ENCODE measurements around the gene CHCHD3.

DNA sequence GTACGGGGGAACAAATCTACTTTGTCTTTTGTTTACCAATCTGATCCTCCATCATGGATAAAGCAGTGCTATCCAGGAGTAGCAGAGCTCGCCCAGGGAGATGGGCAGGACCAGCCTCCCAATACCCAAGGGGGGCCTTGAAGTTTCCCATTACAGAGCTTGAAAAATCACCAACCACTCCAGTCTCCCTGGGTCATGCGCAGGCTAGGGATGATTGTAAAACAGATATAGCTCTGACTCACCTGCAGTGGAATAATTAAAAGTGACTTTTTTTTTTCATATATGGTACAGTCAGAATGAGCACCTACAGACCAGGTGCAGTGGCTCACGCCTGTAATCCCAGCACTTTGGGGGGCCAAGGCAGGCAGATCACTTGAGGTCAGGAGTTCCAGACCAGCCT is 301.1 kb downstream of the CHCHD3 start:
- TF ChIP-seq, protein P1, sequence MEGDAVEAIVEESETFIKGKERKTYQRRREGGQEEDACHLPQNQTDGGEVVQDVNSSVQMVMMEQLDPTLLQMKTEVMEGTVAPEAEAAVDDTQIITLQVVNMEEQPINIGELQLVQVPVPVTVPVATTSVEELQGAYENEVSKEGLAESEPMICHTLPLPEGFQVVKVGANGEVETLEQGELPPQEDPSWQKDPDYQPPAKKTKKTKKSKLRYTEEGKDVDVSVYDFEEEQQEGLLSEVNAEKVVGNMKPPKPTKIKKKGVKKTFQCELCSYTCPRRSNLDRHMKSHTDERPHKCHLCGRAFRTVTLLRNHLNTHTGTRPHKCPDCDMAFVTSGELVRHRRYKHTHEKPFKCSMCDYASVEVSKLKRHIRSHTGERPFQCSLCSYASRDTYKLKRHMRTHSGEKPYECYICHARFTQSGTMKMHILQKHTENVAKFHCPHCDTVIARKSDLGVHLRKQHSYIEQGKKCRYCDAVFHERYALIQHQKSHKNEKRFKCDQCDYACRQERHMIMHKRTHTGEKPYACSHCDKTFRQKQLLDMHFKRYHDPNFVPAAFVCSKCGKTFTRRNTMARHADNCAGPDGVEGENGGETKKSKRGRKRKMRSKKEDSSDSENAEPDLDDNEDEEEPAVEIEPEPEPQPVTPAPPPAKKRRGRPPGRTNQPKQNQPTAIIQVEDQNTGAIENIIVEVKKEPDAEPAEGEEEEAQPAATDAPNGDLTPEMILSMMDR (IDR thresholded peaks at IDR 0.05), result no peak
- TF ChIP-seq EZH2 (IDR thresholded peaks at IDR 0.05) (no peak), EZH2phosphoT487 (IDR thresholded peaks at IDR 0.05) (no peak)
